Spleen (tissue), 7 donors: Measurements from ENCODE around the gene BARX2.

Source experiments
- CTCF ChIP-seq, 11 experiments: fragments of 200-600 bp in 7 of 11; fragments of 450-650 bp in 4 of 11; sonication (generic) in 4 of 11; IDR thresholded peaks in 8 of 11; conservative IDR thresholded peaks in 3 of 11; 1 replicate in 7 of 11; 2 replicates in 4 of 11; pipeline versions ENCODE4 v1.4.0 to v1.8.0; 2016 to 2021; ENCODE audit warnings: antibody characterized with exemption in 11 of 11, inconsistent platforms in 4 of 11, mild to moderate bottlenecking in 1 of 11
- POLR2A ChIP-seq, 3 donors: fragments of 450-650 bp; IDR thresholded peaks; one replicate each; pipeline ENCODE4 v1.5.1; 2017; ENCODE audit warnings: antibody characterized with exemption in 3 of 3, mild to moderate bottlenecking in 1 of 3
- donor health status: DM: no; HTN: no; CAD: no; lungs with moderate emphysema.
- donor health status: DM: no; HTN: no; CAD: no.
- donor health status: DM: no; HTN: no; CAD: no.

- no peak for TF ChIP-seq POLR2A (IDR thresholded peaks at IDR 0.05)
- no peak for TF ChIP-seq CTCF (IDR thresholded peaks at IDR 0.05 in 8 of 11, conservative IDR thresholded peaks at IDR 0.05 in 3 of 11)
Observed at GRCh38 chr11:129493746-129494145, 118.1 kb downstream of the BARX2 start.
